Gastroesophageal sphincter (tissue), 3 donors: ENCODE results near the gene NTNG2.

Experiments
- CTCF ChIP-seq, 4 experiments: fragments of 200-600 bp in 2 of 4; fragments of 450-650 bp in 2 of 4; sonication (generic) in 1 of 4; IDR thresholded peaks; one replicate each; pipeline ENCODE4 v1.5.1; 2017 to 2019; ENCODE audit warnings: antibody characterized with exemption in 4 of 4, mild to moderate bottlenecking in 2 of 4, moderate library complexity in 2 of 4
- EP300 ChIP-seq: sonication (generic); formaldehyde crosslinking; IDR thresholded peaks from one replicate; pipeline ENCODE4 v1.6.1; 2017; ENCODE audit warnings: antibody characterized with exemption, mild to moderate bottlenecking
- POLR2A ChIP-seq, 2 donors: fragments of 450-650 bp; IDR thresholded peaks; one replicate each; pipeline ENCODE4 v1.6.1; 2017; ENCODE audit warnings: antibody characterized with exemption in 2 of 2, mild to moderate bottlenecking in 2 of 2, moderate library complexity in 1 of 2
- POLR2AphosphoS5 ChIP-seq: sonication (generic); formaldehyde crosslinking; IDR thresholded peaks from one replicate; pipeline ENCODE4 v1.6.1; 2017; ENCODE audit warnings: antibody characterized with exemption

DNA sequence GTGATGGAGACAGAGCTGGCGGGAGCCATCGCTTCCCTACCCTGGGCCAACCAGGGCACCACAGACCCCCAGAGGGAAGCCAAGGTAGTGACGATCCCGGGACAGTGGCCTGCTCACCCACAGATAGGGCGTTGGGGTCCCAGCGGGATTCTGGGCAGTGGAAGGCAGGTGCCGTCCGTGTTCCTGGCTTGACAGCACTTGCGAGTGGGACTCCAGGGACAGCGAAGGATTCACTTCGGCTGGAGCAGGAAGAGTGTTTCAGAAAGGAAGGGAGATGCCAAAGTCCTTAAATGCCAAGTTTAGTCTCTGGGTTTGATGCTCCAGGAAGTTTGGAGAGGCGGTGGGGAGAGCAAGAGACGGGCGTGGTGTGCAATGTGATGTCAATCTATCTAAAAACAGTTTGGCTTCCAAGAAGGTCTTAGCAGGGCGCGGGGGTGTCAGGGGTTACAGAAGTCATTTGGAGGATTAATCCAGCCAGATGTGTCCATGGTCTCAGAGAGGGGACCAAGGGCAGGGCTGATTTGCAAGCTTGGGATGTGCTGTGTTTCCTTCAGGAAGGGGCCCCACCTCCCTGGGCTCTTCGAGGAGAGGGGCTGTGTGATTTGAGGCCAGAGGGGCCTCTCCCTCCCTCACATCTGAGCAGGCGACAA is 74.9 kb downstream of the NTNG2 start:
- TF ChIP-seq CTCF (IDR thresholded peaks at IDR 0.05): peak in 1 of 4 experiments; percentile 21
- no peak for TF ChIP-seq POLR2AphosphoS5
- TF ChIP-seq POLR2A (IDR thresholded peaks at IDR 0.05): no peak
- no peak for TF ChIP-seq EP300
